A549 (cell line): ENCODE results near the gene EPYC. TPM values are rescaled to one million over a fixed set of nuclear protein-coding genes. Genes with fewer than 3 reads are reported as not detected.

Source experiments
- ATAC-seq, 2 experiments: fragments of 200-7000 bp in 1 of 2; fragments of >200 bp in 1 of 2; cut with Nextera tagmentation in 1 of 2; cut with Tn5 transposase in 1 of 2; 3 replicates each; pipeline versions ENCODE4 v1.8.0 to v1.9.1; 2018 to 2020; ENCODE audit warnings: mild to moderate bottlenecking in 1 of 2, moderate library complexity in 1 of 2
- CTCF ChIA-PET: fragments of 300-600 bp; sonication (Branson Sonifier 250); formaldehyde crosslinking; extraction: SDS; loops from one replicate; lab custom pipeline; 2021; ENCODE audit warnings: antibody characterized with exemption, inconsistent platforms; lab: Yijun Ruan, JAX
- POLR2A ChIA-PET: fragments of 350-600 bp; formaldehyde crosslinking; extraction: SDS; loops from one replicate; lab custom pipeline; 2021; ENCODE audit warnings: antibody characterized with exemption, inconsistent platforms; lab: Yijun Ruan, JAX
- DNase-seq, 2 experiments: peaks; one replicate each; pipeline versions ENCODE4 v3.0.0 to v3.0.0-alpha.2; 2011 to 2016; ENCODE audit warnings: low read depth in 1 of 2, low spot score in 1 of 2
- FAIRE-seq: peaks from 2 replicates; lab custom pipeline; 2011; peaks lifted over from hg19 to GRCh38; lab: Jason Lieb, UNC
- H3K27ac ChIP-seq, 2 experiments: fragments of >200 bp; sonication (Bioruptor Twin); formaldehyde crosslinking; 3 replicates each; pipeline ENCODE4 v1.5.1; 2016 to 2017
- H3K4me1 ChIP-seq: fragments of >200 bp; sonication (Bioruptor Twin); formaldehyde crosslinking; 3 replicates; pipeline ENCODE4 v1.6.1; 2016
- H3K4me2 ChIP-seq: fragments of >200 bp; sonication (Bioruptor Twin); formaldehyde crosslinking; 3 replicates; pipeline ENCODE4 v1.6.1; 2016
- H3K4me3 ChIP-seq: fragments of >200 bp; sonication (Bioruptor Twin); formaldehyde crosslinking; 3 replicates; pipeline ENCODE4 v1.5.1; 2016
- H3K9me3 ChIP-seq: fragments of >200 bp; sonication (Bioruptor Twin); formaldehyde crosslinking; 3 replicates; pipeline ENCODE4 v1.6.1; 2016
- ATOH8 ChIP-seq: fragments of 250-450 bp; sonication (Bioruptor Pico); IDR thresholded peaks from 2 replicates; pipeline ENCODE4 v1.5.0; 2020; ENCODE audit warnings: low read depth, mild to moderate bottlenecking, moderate library complexity
- BCL3 ChIP-seq: fragments of >200 bp; sonication (Bioruptor Twin); formaldehyde crosslinking; IDR thresholded peaks from 3 replicates; pipeline ENCODE4 v1.6.1; 2016
- CHD2 ChIP-seq: fragments of 150-350 bp; IDR thresholded peaks from 2 replicates; pipeline ENCODE4 v1.6.1; 2014; ENCODE audit warnings: low read length; ENCODE audit not compliant: partially characterized antibody
- E2F6 ChIP-seq: IDR thresholded peaks from 2 replicates; pipeline ENCODE4 v1.6.1; 2012; ENCODE audit warnings: low read depth, borderline replicate concordance
- EHF ChIP-seq: fragments of 250-450 bp; sonication (Bioruptor Pico); IDR thresholded peaks from 2 replicates; pipeline ENCODE4 v1.5.0; 2020; ENCODE audit warnings: mild to moderate bottlenecking
- EHMT2 ChIP-seq: fragments of 200-600 bp; sonication (generic); IDR thresholded peaks from 2 replicates; pipeline ENCODE4 v1.6.1; 2016; ENCODE audit warnings: antibody characterized with exemption, low read depth, mild to moderate bottlenecking, moderate library complexity
- ELK1 ChIP-seq: fragments of 150-350 bp; IDR thresholded peaks from 2 replicates; pipeline ENCODE4 v1.6.1; 2014; ENCODE audit warnings: low read depth, mild to moderate bottlenecking, low read length
- ESRRA ChIP-seq: fragments of 150-350 bp; IDR thresholded peaks from 2 replicates; pipeline ENCODE4 v1.6.1; 2014; ENCODE audit warnings: mild to moderate bottlenecking, low read length, borderline replicate concordance
- FOSL2 ChIP-seq, 2 experiments: fragments of 450-650 bp in 1 of 2; fragments of >200 bp in 1 of 2; sonication (Bioruptor Twin) in 1 of 2; formaldehyde crosslinking; IDR thresholded peaks; 2 replicates each; pipeline versions ENCODE4 v1.5.0 to v1.6.1; 2016 to 2020; ENCODE audit warnings: mild to moderate bottlenecking in 1 of 2, moderate library complexity in 1 of 2
- GATA3 ChIP-seq: IDR thresholded peaks from 2 replicates; pipeline ENCODE4 v1.6.1; 2012; ENCODE audit warnings: borderline replicate concordance
- HDAC2 ChIP-seq: fragments of 200-600 bp; sonication (generic); IDR thresholded peaks from 2 replicates; pipeline ENCODE4 v1.6.1; 2016
- HEYL ChIP-seq: fragments of 250-450 bp; sonication (Bioruptor Pico); IDR thresholded peaks from 2 replicates; pipeline ENCODE4 v1.8.0; 2021; ENCODE audit warnings: mild to moderate bottlenecking, moderate library complexity
- HOXB13 ChIP-seq: fragments of 250-450 bp; sonication (Bioruptor Pico); IDR thresholded peaks from 2 replicates; pipeline ENCODE4 v1.5.0; 2020; ENCODE audit warnings: low read depth, mild to moderate bottlenecking, moderate library complexity
- HOXB5 ChIP-seq: fragments of 250-450 bp; sonication (Bioruptor Pico); IDR thresholded peaks from 2 replicates; pipeline ENCODE4 v1.5.0; 2020; ENCODE audit warnings: mild to moderate bottlenecking, moderate library complexity
- NFE2L2 ChIP-seq: fragments of 150-350 bp; conservative IDR thresholded peaks from 2 replicates; pipeline ENCODE4 v1.6.1; 2014; ENCODE audit warnings: low read length
- NR3C1 ChIP-seq: fragments of >200 bp; sonication (Bioruptor Twin); formaldehyde crosslinking; IDR thresholded peaks from 3 replicates; pipeline ENCODE4 v1.6.1; 2017
- PBX3 ChIP-seq: IDR thresholded peaks from 2 replicates; pipeline ENCODE4 v1.6.1; 2012
- POLR2AphosphoS2 ChIP-seq: conservative IDR thresholded peaks from 2 replicates; pipeline ENCODE4 v1.6.1; 2012; ENCODE audit warnings: low read length, improper control_type of control experiment, inconsistent platforms
- RFX5 ChIP-seq: fragments of 450-650 bp; IDR thresholded peaks from 2 replicates; pipeline ENCODE4 v1.7.1; 2014; ENCODE audit warnings: antibody characterized with exemption, mild to moderate bottlenecking, moderate library complexity
- RNF2 ChIP-seq: fragments of 200-600 bp; sonication (generic); IDR thresholded peaks from 2 replicates; pipeline ENCODE4 v1.6.1; 2016; ENCODE audit warnings: low read depth, mild to moderate bottlenecking, antibody characterized with exemption, moderate library complexity, borderline replicate concordance
- USF2 ChIP-seq: fragments of 450-650 bp; IDR thresholded peaks from 2 replicates; pipeline ENCODE4 v1.6.1; 2014; ENCODE audit warnings: antibody characterized with exemption
- ZFP36 ChIP-seq: fragments of 450-650 bp; IDR thresholded peaks from 2 replicates; pipeline ENCODE4 v1.6.1; 2014; ENCODE audit warnings: borderline replicate concordance; ENCODE audit not compliant: partially characterized antibody
- ZNF302 ChIP-seq: fragments of 250-450 bp; sonication (Bioruptor Pico); IDR thresholded peaks from 2 replicates; pipeline ENCODE4 v1.9.0; 2021; ENCODE audit warnings: inconsistent platforms, mild to moderate bottlenecking, moderate library complexity
- polyA plus RNA-seq, 4 experiments: library from polyadenylated mRNA; depleted of rRNA in 3 of 4; stranded (reverse); fragments of >200 nt; fragmentation: RNase III in 1 of 4; extraction: RNeasy Plus Mini Kit Qiagen cat#74134 plus additional on column Dnase treatment in 1 of 4; gene quantifications; 2 replicates in 3 of 4; 3 replicates in 1 of 4; pipeline ENCODE4 v1.2.3, GENCODE V29; 2011 to 2017

EPYC gene
- polyA plus RNA-seq, 2 of the 4 experiments (the other 2 are of a cell fraction): not detected

GRCh38 chr12:90977224-90977623 is 27.5 kb downstream of the EPYC start (continued):
- no peak for TF ChIP-seq E2F6
- TF ChIP-seq GATA3: no peak
- TF ChIP-seq PBX3: no peak
- TF ChIP-seq HOXB13: no peak
- TF ChIP-seq CHD2: no peak
- TF ChIP-seq POLR2AphosphoS2: no peak
- TF ChIP-seq NR3C1: no peak
- TF ChIP-seq, all 56 proteins: peak for 0

- H3K4me2 ChIP-seq: peak overlapping the region; percentile 33
- H3K4me3 ChIP-seq: no peak overlapping the region
- POLR2A ChIA-PET: no interaction called here
- peak overlapping the region in 1 of 2 experiments; percentile 21; a peak in 1 of 6 replicates for H3K27ac ChIP-seq
- DNase-seq (peak in 1 of 2 experiments; percentile 13), ATAC-seq (peak in 1 of 2 experiments; percentile 55; a peak in 3 of 6 replicates), FAIRE-seq (no peak)
- peaks cover 17% of the 10 kb centered on the region for H3K4me1 ChIP-seq
- CTCF ChIA-PET: interaction anchor here (1.4 to 2.3 kb wide), 2 partner anchors 134 to 381 kb away, joined by 4 to 7 read pairs; no protein-coding TSS in a partner anchor
- no peaks in the 10 kb centered on the region for H3K9me3 ChIP-seq
- TF ChIP-seq NFE2L2 (no peak), FOSL2 (IDR thresholded peaks at IDR 0.05) (no peak), FOSL2 (CRISPR knock-in tag; IDR thresholded peaks at IDR 0.05) (0 out of 2 replicates have a peak, but pooled peaks have one; percentile 12)
- TF ChIP-seq, all 56 proteins: peak for 1
These were observed 30.5 kb downstream of the EPYC start for GRCh38 chr12:90974286-90974685.

GRCh38 chr12:90972226-90972625 is 32.5 kb downstream of the EPYC start:
- no peak overlapping the region for H3K27ac ChIP-seq
- H3K4me3 ChIP-seq: no peak overlapping the region
- FAIRE-seq: no peak
- ChIA-PET POLR2A (no interaction called here), CTCF (no interaction called here)
- no peak overlapping the region for H3K4me2 ChIP-seq
- H3K4me1 ChIP-seq: peaks cover 17% of the 10 kb centered on the region
- DNase-seq: no peak
- no peaks in the 10 kb centered on the region for H3K9me3 ChIP-seq
- TF ChIP-seq ZFP36 (no peak), HOXB5 (no peak), RNF2 (no peak), BCL3 (no peak), ZNF302 (CRISPR knock-in tag) (no peak), RFX5 (no peak)
- no peak for ATAC-seq

GRCh38 chr12:90970911-90971310 is 33.9 kb downstream of the EPYC start:
- peaks cover 17% of the 10 kb centered on the region for H3K4me1 ChIP-seq
- H3K27ac ChIP-seq: no peak overlapping the region
- DNase-seq: no peak
- TF ChIP-seq EHF (no peak), CHD2 (no peak), ELK1 (no peak), EHMT2 (no peak), POLR2AphosphoS2 (no peak), HEYL (CRISPR knock-in tag) (no peak), HDAC2 (no peak), USF2 (no peak), ESRRA (no peak), ATOH8 (CRISPR knock-in tag) (no peak), HOXB5 (no peak), HOXB13 (no peak)
- TF ChIP-seq, all 56 proteins: peak for 0
- no peaks in the 10 kb centered on the region for H3K9me3 ChIP-seq
- ChIA-PET CTCF (interaction anchor here (2.1 kb wide), 1 partner anchor 12 kb away, joined by 13 read pairs; no protein-coding TSS in a partner anchor), POLR2A (no interaction called here)
- ATAC-seq (no peak), FAIRE-seq (no peak)
- no peak overlapping the region for H3K4me2 ChIP-seq
- H3K4me3 ChIP-seq: no peak overlapping the region
